ENCODE data around the gene GPR171. TPM values are rescaled to one million over a fixed set of nuclear protein-coding genes. Genes with fewer than 3 reads are reported as not detected.
"Not testable (repeated sequence)": the region's sequence is repeated elsewhere in the genome, so short reads cannot be mapped to it uniquely, and the experiment has no call there.

GPR171 gene
- total and polyA plus RNA-seq, 2 experiments from 2014 or later = not detected

- Histone ChIP-seq H3K27ac (no peak overlapping the region), H3K27me3 (no peaks in the 10 kb centered on the region), H3K4me3 (no peak overlapping the region), H3K36me3 (no peaks in the 10 kb centered on the region), H3K9me3 (ENCODE audit: low read depth) (no peaks in the 10 kb centered on the region), H3K4me1 (ENCODE audit: low read depth) (no peaks in the 10 kb centered on the region)
- DNase-seq (ENCODE audit: low read depth in 1 of 2, low spot score in 1 of 2) = no peak
- TF ChIP-seq CTCF (IDR thresholded peaks at IDR 0.05; ENCODE audit: low read depth, low read length) = no peak
Observed at GRCh38 chr3:151171145-151171757, 31.8 kb downstream of the GPR171 start.

- H3K27me3 ChIP-seq; H3K4me1 ChIP-seq (ENCODE audit: low read depth); H3K4me3 ChIP-seq; H3K36me3 ChIP-seq; H3K9me3 ChIP-seq (ENCODE audit: low read depth); H3K27ac ChIP-seq: not testable (repeated sequence)
- DNase-seq (ENCODE audit: low read depth in 1 of 2, low spot score in 1 of 2) = peak in 1 of 2 donors; percentile 31
Observed at GRCh38 chr3:151169948-151170679, 32.9 kb downstream of the GPR171 start.

DNA sequence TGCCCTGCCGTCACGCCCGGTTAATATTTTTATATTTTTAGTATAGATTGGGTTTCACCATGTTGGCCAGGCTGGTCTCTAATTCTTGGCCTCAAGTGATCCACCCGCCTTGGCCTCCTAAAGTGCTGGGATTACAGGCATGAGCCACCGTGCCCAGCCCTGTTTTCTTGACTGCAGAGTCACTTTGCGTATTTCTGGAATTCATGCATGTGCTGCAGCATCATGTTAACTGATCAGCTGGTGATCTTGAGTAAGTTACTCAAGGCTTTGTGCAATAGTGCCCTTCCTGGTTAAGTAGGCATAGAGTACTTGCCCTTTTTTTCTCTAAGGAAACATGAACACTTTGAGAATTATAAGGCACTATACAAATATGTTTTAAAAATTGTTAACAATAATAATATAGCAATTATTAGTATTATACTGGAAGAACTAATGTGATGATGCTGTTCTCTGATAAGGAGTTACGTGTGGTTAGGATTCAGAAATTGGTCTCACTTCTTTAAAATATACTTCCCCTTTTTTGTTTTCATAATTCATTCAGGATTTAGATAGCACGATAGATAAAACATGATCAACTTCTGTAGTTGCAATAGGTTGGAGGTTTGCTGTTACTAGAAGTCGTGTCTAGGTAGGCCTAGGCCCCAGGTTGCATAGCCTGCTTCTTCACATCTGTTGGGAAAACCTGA is 33.6 kb downstream of the GPR171 start:
- Histone ChIP-seq H3K36me3 (no peaks in the 10 kb centered on the region), H3K4me1 (ENCODE audit: low read depth) (no peaks in the 10 kb centered on the region), H3K27me3 (no peaks in the 10 kb centered on the region), H3K27ac (no peak overlapping the region), H3K4me3 (no peak overlapping the region), H3K9me3 (ENCODE audit: low read depth) (no peaks in the 10 kb centered on the region)
- DNase-seq (ENCODE audit: low read depth in 1 of 2, low spot score in 1 of 2) = peak in 1 of 2 donors; percentile 10
- no peak for TF ChIP-seq CTCF (IDR thresholded peaks at IDR 0.05; ENCODE audit: low read depth, low read length)

GRCh38 chr3:151168269-151169094 is 34.5 kb downstream of the GPR171 start:
- Histone ChIP-seq H3K4me3 (no peak overlapping the region), H3K27me3 (no peaks in the 10 kb centered on the region), H3K9me3 (ENCODE audit: low read depth) (no peaks in the 10 kb centered on the region), H3K36me3 (no peaks in the 10 kb centered on the region), H3K27ac (no peak overlapping the region), H3K4me1 (ENCODE audit: low read depth) (no peaks in the 10 kb centered on the region)
- peak; percentile 72 to 82 for DNase-seq (ENCODE audit: low read depth in 1 of 2, low spot score in 1 of 2)
- TF ChIP-seq CTCF (IDR thresholded peaks at IDR 0.05; ENCODE audit: low read depth, low read length) = peak; percentile 83

GRCh38 chr3:151166161-151166560 is 36.9 kb downstream of the GPR171 start:
- H3K27ac ChIP-seq = no peak overlapping the region
- TF ChIP-seq CTCF (IDR thresholded peaks at IDR 0.05; ENCODE audit: low read depth, low read length) = peak; percentile 22
- H3K36me3 ChIP-seq = no peaks in the 10 kb centered on the region
- H3K27me3 ChIP-seq = no peaks in the 10 kb centered on the region
- no peaks in the 10 kb centered on the region for H3K4me1 ChIP-seq (ENCODE audit: low read depth)
- H3K4me3 ChIP-seq = no peak overlapping the region
- DNase-seq (ENCODE audit: low read depth in 1 of 2, low spot score in 1 of 2) = no peak
- H3K9me3 ChIP-seq (ENCODE audit: low read depth) = no peaks in the 10 kb centered on the region

All from cardiac muscle cell (in vitro differentiated cells and primary cell).